PC-3 (cell line): ENCODE results near the gene SELENOV. TPM values are rescaled to one million over a fixed set of nuclear protein-coding genes. Genes with fewer than 3 reads are reported as not detected.

Experiments
- ATAC-seq: fragments of 200-7000 bp; cut with Tn5 transposase; 2 replicates; pipeline ENCODE4 v1.9.1; 2020; ENCODE audit warnings: mild to moderate bottlenecking, moderate library complexity
- BruUV-seq: library from RNA; stranded (reverse); fragments of 400-500 nt; replicated peaks from 2 replicates; lab custom pipeline; 2021; lab: Mats Ljungman, UMichigan
- CTCF ChIA-PET: fragments of 300-600 bp; sonication (Branson Sonifier 250); formaldehyde crosslinking; loops from one replicate; lab custom pipeline; 2022; ENCODE audit warnings: antibody characterized with exemption; lab: Charles Lee
- POLR2A ChIA-PET: fragments of 300-600 bp; sonication (Branson Sonifier 250); formaldehyde crosslinking; loops from one replicate; lab custom pipeline; 2022; ENCODE audit warnings: antibody characterized with exemption; ENCODE audit not compliant: unreplicated experiment; lab: Charles Lee
- DNase-seq: peaks from one replicate; pipeline ENCODE4 v3.0.0-alpha.2; 2015
- H2AFZ ChIP-seq: fragments of 300-600 bp; sonication (generic); 2 replicates; pipeline ENCODE4 v1.6.0; 2016; ENCODE audit warnings: antibody characterized with exemption, low read length
- H3F3A ChIP-seq: fragments of 300-600 bp; sonication (generic); one replicate; pipeline ENCODE4 v1.6.0; 2017; ENCODE audit warnings: antibody characterized with exemption, low read length, control low read depth, mild to moderate bottlenecking; ENCODE audit not compliant: unreplicated experiment
- H3K27ac ChIP-seq: fragments of 300-600 bp; sonication (generic); 2 replicates; pipeline ENCODE4 v1.5.1; 2016; ENCODE audit warnings: mild to moderate bottlenecking, low read length
- H3K27me3 ChIP-seq: fragments of 300-600 bp; sonication (generic); 2 replicates; pipeline ENCODE4 v1.6.1; 2016; ENCODE audit warnings: low read length, mixed read lengths
- H3K36me3 ChIP-seq: fragments of 300-600 bp; sonication (generic); 2 replicates; pipeline ENCODE4 v1.6.1; 2016; ENCODE audit warnings: low read depth, mixed run types, low read length, mixed read lengths
- H3K4me1 ChIP-seq: fragments of 300-600 bp; sonication (generic); 2 replicates; pipeline ENCODE4 v1.5.1; 2016; ENCODE audit warnings: low read length; ENCODE audit not compliant: insufficient read depth
- H3K4me2 ChIP-seq: fragments of 300-600 bp; sonication (generic); 2 replicates; pipeline ENCODE4 v1.6.0; 2016; ENCODE audit warnings: low read length
- H3K4me3 ChIP-seq: fragments of 300-600 bp; sonication (generic); 2 replicates; pipeline ENCODE4 v1.5.1; 2016; ENCODE audit warnings: mild to moderate bottlenecking, low read length, mixed read lengths
- H3K79me2 ChIP-seq: fragments of 300-600 bp; sonication (generic); 2 replicates; pipeline ENCODE4 v1.6.1; 2017; ENCODE audit warnings: low read length, mixed read lengths
- H3K9ac ChIP-seq: fragments of 300-600 bp; sonication (generic); 2 replicates; pipeline ENCODE4 v1.6.0; 2016; ENCODE audit warnings: mild to moderate bottlenecking, low read length
- H3K9me2 ChIP-seq: fragments of 300-600 bp; sonication (generic); replicated peaks from 2 replicates; pipeline ENCODE4 v1.6.1; 2016; ENCODE audit warnings: mixed run types, low read length, mixed read lengths
- H3K9me3 ChIP-seq: fragments of 300-600 bp; sonication (generic); 2 replicates; pipeline ENCODE4 v1.6.1; 2016; ENCODE audit warnings: low read length, mixed read lengths
- H4K20me1 ChIP-seq: fragments of 300-600 bp; sonication (generic); 2 replicates; pipeline ENCODE4 v1.6.1; 2016; ENCODE audit warnings: low read length, mixed read lengths
- CTCF ChIP-seq: fragments of 300-600 bp; sonication (generic); conservative IDR thresholded peaks from 2 replicates; pipeline ENCODE4 v1.5.1; 2017; ENCODE audit warnings: antibody characterized with exemption, low read depth, mild to moderate bottlenecking, low read length
- EZH2 ChIP-seq: fragments of 300-600 bp; sonication (generic); IDR thresholded peaks from one replicate; pipeline ENCODE4 v1.6.1; 2017; ENCODE audit warnings: antibody characterized with exemption, mild to moderate bottlenecking, low read length; ENCODE audit not compliant: unreplicated experiment
- EZH2phosphoT487 ChIP-seq: fragments of 300-600 bp; sonication (generic); IDR thresholded peaks from 2 replicates; pipeline ENCODE4 v1.6.1; 2018; ENCODE audit warnings: mild to moderate bottlenecking, antibody characterized with exemption, low read length, borderline replicate concordance
- intact Hi-C: fragments of 100-400 bp; cut with micrococcal nuclease; formaldehyde crosslinking; loops from 2 replicates; pipeline ENCODE4 v1.9.0; 2023
- total RNA-seq: library from RNA; depleted of rRNA; stranded (reverse); fragments of >200 nt; gene quantifications from 2 replicates; pipeline ENCODE4 v1.2.3, GENCODE V29; 2014

Gene SELENOV
- total RNA-seq, 1 experiment from 2014 or later, result not detected

- no peak overlapping the region for H3K9ac ChIP-seq
- H3K36me3 ChIP-seq, result peaks cover 39% of the 10 kb centered on the region; the same call in 1 of the 2 replicates
- H3K79me2 ChIP-seq, result no peaks in the 10 kb centered on the region
- H3K27me3 ChIP-seq, result no peaks in the 10 kb centered on the region
- H3K4me3 ChIP-seq, result no peak overlapping the region
- H3K27ac ChIP-seq, result no peak overlapping the region
- H3K9me3 ChIP-seq, result no peaks in the 10 kb centered on the region
- no peak for TF ChIP-seq EZH2phosphoT487
- no peak for TF ChIP-seq CTCF
- TF ChIP-seq EZH2, result no peak
- no TSS peak for BruUV-seq
- H3F3A ChIP-seq, result no peaks in the 10 kb centered on the region
- H3K9me2 ChIP-seq, result no peaks in the 10 kb centered on the region
- CTCF ChIA-PET, result no interaction called here
- DNase-seq, result no peak
- no peak overlapping the region for H2AFZ ChIP-seq
- H3K4me2 ChIP-seq, result no peak overlapping the region
- POLR2A ChIA-PET, result no interaction called here
- intact Hi-C loops, result loop anchor here (10.0 kb wide), 1 partner anchor 64 kb away; the partner anchor contains the start of gene EID2B
- no peaks in the 10 kb centered on the region for H4K20me1 ChIP-seq
- ATAC-seq, result no peak
- no peaks in the 10 kb centered on the region for H3K4me1 ChIP-seq
These were observed 44.1 kb upstream of the SELENOV start for GRCh38 chr19:39470724-39471339.

GRCh38 chr19:39471756-39472536 lies 43.0 kb upstream of the SELENOV start:
- intact Hi-C loops, result loop anchor here (10.0 kb wide), 1 partner anchor 63 kb away; the partner anchor contains the start of gene EID2B
- no peaks in the 10 kb centered on the region for H3K4me1 ChIP-seq
- H3K4me2 ChIP-seq, result no peak overlapping the region
- ChIA-PET POLR2A (no interaction called here), CTCF (no interaction called here)
- H3K36me3 ChIP-seq, result peaks cover 34% of the 10 kb centered on the region; the same call in 1 of the 2 replicates
- no peak for ATAC-seq
- BruUV-seq, result no TSS peak
- TF ChIP-seq EZH2 (no peak), EZH2phosphoT487 (no peak), CTCF (no peak)
- H3K79me2 ChIP-seq, result no peaks in the 10 kb centered on the region
- H4K20me1 ChIP-seq, result no peaks in the 10 kb centered on the region
- H3K27ac ChIP-seq, result no peak overlapping the region
- no peak for DNase-seq
- no peaks in the 10 kb centered on the region for H3F3A ChIP-seq
- H3K4me3 ChIP-seq, result no peak overlapping the region
- H3K9me3 ChIP-seq, result no peaks in the 10 kb centered on the region
- no peak overlapping the region for H2AFZ ChIP-seq
- no peaks in the 10 kb centered on the region for H3K9me2 ChIP-seq
- no peak overlapping the region for H3K9ac ChIP-seq
- H3K27me3 ChIP-seq, result no peaks in the 10 kb centered on the region
